RKO (cell line): ENCODE results near the gene THADA.
"Not testable (repeated sequence)": the region's sequence is repeated elsewhere in the genome, so short reads cannot be mapped to it uniquely, and the experiment has no call there.

ENCODE experiments used
- DNase-seq: peaks from one replicate; pipeline ENCODE4 v3.0.0-alpha.2; 2016; ENCODE audit warnings: low spot score

The THADA gene

DNA sequence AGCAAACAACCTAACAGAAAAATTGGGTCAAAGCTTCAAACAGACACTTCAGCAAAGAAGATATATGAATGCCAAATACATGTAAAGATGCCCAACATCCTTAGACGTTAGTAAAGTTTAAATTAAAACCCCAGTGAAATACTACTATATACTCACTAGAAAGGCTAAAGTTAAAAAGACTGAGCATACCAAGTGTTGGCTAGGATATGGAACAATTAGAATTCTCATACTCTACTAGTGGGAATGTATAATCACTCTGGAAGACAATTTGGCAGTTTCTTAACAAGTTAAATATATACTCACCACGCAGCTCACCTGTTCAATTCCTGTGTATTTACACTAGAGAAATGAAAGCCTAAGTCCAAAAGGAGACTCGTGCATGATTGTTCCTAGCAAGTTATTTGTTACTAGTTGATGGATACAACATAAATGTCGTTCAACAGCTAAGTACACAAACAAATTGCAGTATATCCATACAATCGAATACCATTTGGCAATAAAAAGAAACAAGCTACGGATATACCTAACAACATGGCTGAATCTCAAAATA is 185.7 kb downstream of the THADA start:
- DNase-seq, result no peak

DNA sequence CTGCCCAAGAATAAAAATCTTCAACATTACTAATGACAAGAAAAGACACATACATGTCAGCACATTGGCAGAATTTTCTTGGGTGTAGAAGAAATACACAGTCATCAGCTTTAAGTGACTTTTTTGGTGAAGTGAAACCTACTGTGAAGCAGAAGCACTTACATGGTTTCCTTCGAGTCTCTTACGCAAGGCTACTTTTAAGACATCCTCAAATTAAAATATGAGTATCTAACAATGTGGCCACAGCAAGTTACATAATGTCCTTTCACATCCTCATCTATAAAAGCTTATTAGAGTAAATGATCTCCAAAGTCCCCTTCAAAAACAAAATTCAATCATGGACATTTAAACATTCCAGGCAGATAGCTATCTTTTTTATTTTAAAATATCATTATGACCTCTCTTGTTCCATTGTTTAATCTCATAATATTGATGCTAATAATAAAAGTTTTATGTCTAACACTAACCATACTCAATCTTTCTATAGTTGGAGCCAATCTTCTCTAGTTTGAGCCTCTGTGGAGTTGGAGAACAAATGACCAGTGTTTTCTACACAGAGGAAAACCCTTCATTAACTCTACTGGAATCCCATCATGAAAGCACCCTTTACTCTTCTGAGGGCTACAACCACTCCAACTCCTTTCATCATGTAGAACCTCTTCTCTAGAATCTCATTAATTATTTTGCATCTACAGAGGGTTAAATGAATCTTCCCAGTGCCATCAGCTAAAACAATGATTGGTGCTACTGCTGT is 187.3 kb downstream of the THADA start:
- no peak for DNase-seq

DNA sequence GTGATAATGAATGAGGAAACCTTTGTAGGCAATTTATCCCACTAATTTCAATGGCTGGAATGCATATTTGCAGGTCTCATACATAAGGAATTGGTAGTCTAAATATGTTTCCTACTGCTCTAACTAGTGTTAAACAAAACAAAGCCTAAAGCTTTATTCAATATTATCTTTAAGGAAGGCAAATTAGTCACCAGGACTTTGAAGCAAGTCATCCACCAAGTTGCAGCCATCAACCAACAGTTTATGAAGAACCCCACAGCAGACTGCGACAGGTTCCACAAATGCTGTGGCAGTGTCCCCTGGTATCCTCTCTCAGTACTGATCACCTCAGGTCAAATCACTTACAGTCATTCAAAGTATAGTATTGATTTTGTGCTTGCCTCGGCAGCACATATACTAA is 187.9 kb downstream of the THADA start:
- no peak for DNase-seq

DNA sequence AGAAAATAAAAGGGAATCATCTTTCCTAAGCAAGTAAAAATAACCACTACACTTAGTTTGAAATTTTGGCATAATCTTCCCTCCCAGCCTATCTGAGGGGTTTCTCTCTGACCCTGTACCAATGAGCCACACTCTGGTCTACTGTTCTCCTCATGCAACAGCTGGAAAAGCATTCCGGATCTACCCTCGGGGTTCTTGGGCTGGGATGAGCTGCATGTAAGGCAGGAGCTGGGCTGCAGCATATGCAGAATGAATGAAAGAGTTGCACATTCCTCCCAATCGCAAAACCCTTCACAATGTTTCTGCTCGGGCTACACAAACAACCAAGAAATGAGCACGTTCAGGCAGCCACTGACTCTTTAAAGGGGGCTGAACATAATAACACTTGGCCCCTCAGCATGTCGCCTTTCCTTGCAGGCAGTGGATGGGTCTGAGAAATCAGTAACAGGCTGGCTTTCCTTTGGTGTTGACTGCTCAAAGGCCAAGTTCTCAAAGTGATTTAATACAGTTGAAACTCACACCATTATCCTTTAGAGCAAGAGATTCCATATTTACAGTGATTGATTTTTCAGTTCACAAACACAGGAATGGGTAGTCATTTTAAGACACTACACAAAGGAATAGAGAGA is 189.1 kb downstream of the THADA start:
- no peak for DNase-seq

DNA sequence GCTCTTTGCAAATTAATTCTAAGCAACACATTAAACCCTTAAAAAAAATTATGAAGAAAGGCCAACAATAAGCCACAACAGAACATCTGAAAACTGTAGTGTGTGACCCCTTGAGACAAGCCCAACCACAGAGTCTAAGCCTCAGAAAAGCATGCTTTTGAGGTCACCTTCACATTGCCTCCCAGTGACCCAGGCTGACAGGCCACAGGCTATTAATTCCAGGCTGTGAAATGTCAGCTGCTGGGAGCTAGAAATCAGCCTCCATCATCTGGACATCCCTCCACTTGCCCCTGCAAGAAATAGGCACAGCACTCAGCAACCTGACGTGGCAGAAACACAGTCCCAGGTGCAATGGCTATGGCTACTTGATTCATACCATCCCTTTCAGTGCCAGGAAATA is 190.0 kb downstream of the THADA start:
- DNase-seq, result no peak

DNA sequence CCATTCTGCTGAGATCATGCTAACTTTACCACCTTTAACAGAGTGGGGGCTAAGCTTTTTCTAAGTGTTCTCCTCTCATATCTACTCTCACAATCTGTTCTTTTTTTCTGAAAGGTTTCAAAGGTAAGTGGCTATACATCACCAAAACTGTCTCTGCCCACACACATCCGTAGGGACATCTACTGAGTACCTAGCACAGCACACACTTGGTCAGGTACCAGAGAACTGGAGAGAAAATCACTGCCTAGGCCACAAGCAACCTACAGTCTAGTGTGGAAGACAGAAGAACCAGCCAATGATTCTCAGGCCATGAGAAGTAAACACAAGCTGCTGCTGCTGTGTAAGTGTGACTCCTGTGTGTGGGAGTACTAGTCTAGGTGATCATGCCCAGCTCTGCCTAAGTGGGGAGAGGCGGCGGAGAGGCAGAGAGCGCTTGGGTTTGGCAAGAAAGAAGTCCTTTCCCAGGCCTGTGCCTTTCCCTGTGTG is 193.3 kb downstream of the THADA start:
- no peak for DNase-seq

DNA sequence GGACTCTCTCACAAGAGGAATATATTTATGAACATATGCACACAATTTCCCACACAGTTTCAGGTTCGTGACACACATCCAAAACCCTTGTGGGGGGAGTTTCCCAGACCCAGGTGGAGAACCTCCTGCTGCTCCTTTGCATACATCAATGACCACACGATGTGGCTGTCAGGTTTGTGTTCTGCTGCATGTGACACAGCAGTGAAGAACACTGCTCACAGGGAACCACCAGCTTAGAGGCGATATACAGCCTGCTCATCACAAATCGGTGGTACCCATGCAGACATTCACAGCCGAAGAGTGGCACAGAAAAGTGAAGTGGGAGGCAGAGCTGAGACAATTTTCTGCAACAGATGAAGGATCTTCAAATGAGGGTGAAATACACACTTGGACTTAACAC is 193.8 kb downstream of the THADA start:
- no peak for DNase-seq

DNA sequence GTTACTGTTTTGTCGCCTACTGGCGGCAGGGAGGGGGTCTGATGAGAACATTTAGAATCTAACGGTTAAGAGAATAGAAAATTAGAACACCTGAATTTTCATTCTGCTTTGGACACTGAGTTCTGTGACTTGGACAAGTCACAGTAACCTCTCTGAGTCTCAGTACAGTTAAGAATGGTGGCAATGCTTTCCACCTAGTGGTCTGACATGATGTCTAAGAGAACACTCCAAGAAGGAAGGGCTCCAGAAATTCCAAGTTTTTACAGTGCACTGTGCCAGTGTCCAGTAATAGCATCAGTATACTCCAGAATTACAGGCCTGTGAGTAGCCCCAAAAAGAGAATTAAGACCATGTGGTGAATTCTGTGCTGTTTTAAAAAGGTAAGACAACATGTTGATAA is 195.3 kb downstream of the THADA start:
- DNase-seq, result no peak

DNA sequence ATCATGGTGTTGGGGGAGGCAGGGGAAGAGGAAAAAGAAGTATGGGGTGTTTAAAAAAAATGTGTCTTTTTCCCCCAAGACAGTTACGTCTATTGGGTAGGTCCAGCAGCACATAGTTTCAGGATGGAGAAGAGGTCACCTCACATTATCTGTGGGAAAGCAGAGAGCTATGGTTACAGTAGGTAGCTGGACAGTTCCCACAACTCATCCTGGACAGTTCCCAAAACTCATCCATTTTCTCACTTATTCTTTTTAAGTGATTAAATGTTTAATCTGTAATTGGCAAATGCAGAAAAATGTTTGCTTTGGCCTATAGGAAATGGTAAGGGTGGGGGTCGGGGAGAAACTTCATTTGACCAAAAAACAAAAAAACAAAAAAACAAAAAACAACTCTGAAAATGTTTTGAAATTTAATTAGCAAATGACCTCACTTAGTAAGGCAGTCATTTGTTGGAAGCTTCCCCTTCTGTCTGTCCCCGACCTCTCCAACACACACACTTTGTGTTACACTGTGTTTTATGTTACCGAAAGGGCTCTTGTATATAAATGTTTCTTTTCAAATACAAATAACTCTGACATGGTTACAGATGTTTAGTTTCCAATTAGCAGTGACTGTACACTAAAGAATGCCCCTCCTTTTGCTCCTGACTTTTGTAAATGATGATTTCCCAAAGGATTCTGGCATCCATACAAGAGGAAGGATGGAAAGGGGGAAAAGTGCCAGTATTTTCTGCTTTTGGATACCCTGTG is 196.1 kb downstream of the THADA start:
- no peak for DNase-seq

DNA sequence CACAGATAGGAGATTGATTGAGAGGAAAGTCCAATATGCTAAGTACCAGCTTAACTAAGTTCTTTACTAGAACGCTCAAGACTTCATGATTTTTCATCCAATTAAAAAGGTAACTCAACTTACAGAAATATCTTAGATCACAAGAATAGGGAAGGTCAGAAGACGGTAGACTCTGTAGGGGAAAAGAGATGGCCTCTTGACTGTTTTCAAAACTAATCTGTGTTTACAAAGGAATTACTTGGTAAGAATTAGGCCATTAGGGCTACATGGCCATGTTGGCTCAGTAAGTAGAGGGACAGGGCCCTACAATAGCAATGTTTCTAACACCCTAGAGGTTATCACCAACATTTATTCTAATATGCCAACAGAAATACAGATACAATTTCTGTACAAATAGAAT is 196.7 kb downstream of the THADA start:
- DNase-seq, result no peak

DNA sequence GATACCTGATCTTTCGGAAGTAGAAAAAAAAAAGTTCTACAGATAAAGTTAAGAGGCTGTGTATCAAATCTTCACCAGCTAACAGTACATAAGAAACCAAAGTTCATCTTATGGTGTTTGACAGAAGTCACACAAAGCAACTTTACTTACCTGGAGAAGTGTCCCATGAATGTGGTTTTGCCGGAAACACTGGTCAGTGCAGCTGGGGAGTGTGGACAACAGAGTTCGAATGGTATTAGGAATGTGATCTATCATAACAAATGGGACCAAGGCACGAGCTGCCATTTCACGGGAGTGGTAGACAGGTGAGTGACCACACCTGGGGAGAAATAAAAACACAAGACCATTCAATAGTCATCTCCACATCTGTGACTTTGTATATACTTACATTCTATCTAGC is 198.0 kb downstream of the THADA start:
- DNase-seq, result no peak

DNA sequence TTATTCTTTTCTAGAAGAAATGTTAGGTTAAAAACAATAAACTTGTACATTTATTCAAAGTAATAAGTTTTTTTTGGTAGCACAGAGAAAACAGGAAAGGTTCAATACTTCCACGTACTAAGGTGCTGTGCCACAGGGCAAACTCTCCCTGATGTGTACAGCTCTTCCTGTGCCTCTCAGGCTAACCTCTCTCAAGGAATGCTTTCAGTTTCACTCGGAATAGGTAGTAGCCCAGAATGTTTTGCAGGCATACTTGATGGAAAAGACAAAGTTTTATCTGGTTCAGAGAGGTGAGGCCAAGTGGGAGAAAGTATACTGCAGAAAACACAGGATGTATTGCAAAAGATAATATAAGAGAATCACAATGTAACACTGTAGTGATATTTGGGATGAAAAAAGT is 198.4 kb downstream of the THADA start:
- no peak for DNase-seq

DNA sequence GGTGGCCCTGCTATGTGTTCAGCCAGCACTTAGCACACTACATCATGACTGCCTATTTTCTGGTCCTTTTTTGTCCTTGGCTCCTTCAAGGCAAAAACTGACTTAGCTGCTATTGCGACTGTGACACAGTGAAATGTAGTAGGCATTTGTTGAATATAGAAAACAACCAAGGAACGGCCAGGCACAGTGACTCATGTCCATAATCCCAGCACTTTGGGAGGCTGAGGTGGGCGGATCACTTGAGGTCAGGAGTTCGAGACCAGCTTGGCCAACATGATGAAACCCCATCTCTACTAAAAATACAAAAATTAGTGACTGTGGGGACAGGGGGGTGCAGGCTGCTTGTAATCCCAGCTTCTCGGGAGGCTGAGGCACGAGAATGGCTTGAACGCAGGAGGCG is 199.5 kb downstream of the THADA start:
- not testable (repeated sequence) for DNase-seq

DNA sequence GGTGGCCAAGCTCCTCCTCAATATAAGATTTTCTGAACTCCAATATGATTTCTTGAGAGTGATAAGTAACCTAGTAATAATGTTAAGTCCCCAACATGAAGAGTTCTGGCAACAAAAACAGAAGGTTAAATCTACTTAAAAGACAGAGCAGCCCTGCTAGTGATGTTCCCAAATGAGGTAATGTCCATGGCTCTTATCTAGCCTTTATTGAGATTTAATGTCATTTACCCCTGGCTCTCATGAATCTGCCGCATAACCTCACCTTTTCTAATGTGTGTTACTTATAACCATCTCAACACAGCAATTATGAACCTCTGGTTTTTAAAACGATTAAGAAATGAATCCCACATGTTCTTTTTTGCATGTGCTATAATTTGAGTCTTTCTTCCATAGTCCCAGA is 201.9 kb downstream of the THADA start:
- DNase-seq, result no peak

DNA sequence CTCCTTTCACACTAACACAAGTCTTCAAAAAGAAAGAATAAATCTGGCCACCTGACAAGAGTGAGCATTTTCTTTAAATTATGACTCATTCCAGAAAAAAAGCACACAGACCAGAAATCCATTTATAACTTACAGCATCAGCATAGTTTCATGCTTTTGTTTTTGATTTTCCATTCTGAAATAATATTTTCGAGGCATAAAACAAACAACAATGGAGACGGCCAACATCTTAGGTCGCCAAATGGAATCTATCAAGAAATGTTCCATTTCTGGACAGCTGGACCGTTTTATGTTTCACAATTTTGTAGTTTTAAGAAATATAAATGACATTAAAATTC is 204.0 kb downstream of the THADA start:
- no peak for DNase-seq

DNA sequence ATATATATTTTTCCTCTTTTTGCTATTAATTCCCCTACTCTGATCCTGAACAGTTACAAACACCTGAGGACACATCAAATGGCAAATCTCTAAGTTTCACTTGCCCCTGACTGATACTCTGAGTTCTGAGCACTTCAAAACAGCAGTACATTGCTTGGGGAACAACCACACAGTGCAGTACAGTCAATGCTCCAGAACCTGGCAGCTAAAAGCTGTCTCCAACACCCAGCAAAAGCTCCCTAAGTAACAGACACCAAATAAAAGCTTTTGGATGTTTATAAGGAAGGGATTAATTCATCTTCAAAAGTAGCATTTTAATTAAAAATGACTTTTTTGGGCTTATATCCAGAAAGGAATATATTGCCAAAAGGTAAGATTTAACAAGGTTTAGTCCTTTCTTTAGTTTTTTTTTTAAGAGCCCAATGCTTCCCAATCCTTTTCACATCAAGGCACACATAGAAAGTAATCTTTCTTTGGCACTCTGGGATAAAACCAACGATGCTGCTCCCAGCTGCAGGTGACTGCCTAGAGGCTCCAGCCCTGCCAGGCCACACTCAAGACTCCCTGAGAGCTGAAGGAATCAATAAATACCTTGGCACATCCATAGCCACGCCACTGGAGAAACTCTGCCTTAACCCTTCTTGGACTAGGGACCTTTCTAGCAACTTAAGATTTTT is 204.5 kb downstream of the THADA start:
- DNase-seq, result no peak

DNA sequence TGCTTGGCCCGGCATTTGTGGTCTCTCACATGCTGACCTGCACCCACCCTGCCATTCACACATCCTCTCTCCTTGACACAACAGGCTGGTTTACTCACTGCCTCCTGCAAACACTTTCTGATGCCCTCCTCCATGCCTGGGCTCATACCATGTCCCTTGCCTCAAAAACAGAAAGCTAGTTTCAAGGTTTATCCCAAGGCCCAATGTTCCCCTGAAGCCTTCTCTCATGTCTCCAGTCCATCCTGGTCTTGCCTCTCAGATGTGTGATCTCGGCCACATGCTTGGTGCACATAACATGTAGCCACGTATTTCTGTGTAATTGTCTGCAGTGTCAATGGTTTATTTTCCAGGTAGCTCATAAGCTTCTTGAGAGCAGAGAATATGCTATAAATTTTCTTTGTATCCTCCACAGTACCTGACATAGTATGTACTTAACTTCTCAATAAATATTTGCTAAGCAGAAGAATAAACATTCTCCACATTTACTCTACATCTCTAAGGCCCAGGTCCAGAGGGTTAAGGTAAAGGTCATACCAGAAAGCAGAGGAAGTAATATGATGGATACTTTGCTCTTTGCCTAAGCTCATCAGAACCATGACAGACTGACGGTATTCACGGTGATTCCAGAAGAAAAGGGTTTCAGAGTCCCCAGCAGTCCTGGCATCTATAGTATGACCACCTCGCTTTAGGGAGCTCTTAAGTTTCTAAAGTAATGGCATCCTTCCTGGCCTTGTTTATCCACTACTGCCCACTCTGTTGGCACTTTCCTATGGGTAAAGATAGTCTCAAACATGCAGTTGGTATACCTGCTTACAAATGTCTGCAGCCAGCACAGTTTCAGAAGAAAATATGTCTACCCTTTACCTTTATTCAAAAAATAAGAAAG is 206.0 kb downstream of the THADA start:
- DNase-seq, result no peak

DNA sequence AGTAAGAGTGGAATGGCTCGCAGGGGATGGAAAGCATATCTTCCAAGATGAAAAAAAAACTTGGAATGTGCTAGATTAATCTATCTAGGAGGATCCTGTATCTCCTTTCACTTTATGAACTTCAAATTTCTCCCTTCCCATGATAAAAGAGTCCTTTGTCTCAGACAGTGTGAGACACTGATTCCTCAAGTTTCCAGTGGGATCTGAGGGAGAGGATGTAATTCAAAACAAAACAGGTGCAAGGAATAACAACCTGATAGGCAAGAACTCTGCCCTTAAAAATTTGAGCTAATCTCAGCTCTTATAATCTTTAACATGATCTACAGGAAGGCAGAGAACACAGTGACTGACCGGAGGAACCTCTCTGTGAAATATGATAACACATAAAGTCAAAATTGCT is 207.5 kb downstream of the THADA start:
- no peak for DNase-seq

DNA sequence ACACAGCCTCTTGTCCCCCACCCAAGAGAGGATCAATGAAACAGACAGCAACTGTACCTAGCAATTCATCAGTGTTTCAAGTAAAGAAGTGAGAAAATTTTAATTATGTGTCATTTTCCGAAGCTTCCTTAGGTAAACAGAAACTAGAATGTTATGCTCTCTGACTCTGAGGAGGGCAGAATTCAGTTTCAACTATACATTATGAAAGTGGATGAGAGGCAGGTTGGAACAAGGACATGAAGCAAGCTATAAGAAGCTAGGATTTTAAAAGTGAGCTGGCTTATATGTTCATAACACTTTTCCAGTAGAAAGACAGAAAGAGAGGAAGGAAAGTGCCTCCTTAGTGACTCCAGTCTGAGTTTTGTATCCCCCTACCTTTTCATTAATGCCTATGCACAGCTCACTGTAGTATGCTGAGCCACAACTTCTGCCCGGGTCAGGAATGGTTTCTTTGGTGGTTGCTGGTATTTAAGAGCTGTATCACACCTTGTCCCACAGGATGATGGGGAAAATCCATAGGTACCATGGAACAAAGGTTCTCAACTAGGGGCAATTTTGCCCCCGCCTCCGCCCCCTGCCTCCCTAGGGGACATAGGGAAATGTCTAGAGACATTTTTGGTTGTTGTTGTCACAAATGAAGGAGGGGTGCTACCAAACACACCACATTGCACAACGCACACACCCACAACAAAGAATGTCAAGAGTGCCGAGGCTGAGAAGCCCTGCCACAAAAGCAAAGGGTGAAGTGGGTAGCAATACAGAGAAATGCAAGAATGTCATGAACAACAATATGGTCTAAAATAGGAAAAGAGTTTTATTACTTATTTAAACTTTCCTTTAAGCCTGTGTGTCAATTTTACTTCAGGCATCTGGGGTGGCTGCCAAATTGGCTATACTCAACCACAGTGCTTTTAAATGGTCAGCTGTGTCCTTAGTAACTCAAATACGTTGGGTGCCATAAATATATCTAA is 208.5 kb downstream of the THADA start:
- DNase-seq, result no peak

DNA sequence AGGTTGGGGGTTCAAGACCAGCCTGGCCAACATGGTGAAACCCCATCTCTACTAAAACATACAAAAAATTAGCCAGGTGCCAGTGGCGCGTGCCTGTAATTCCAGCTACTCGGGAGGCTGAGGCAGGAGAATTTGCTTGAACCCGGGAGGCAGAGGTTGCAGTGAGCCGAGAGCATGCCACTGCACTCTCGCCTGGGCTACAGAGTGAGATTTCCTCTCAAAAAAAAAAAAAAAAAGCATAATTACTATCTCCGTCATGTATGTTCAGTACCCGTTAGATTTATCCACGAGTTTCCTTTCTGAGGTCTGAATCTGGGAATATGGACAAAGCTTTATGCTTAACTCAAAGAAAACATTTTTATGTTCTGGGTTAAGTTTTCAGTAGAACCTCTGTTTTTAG is 209.2 kb downstream of the THADA start:
- not testable (repeated sequence) for DNase-seq
